HepG2 (cell line): ENCODE data around the gene RARA. TPM values are rescaled to one million over a fixed set of nuclear protein-coding genes. Genes with fewer than 3 reads are reported as not detected.

ENCODE experiments used
- KDM3A ChIP-seq: IDR thresholded peaks from 2 replicates; pipeline ENCODE4 v1.6.1; 2018; ENCODE audit warnings: low read depth, missing compliant biosample characterization
- KLF13 ChIP-seq: sonication (generic); formaldehyde crosslinking; IDR thresholded peaks from 2 replicates; pipeline ENCODE4 v1.4.0; 2020; ENCODE audit warnings: mild to moderate bottlenecking, missing genetic modification reagents
- POLR2G ChIP-seq: fragments of 200-400 bp; formaldehyde crosslinking; IDR thresholded peaks from 2 replicates; pipeline ENCODE4 v1.6.1; 2018; ENCODE audit warnings: mild to moderate bottlenecking, low read depth, low read length, moderate library complexity
- ZMYM3 ChIP-seq: sonication (generic); formaldehyde crosslinking; IDR thresholded peaks from 2 replicates; pipeline ENCODE4 v1.5.1; 2020; ENCODE audit warnings: mild to moderate bottlenecking, missing genetic modification reagents
- ZNF333 ChIP-seq: sonication (generic); formaldehyde crosslinking; IDR thresholded peaks from 2 replicates; pipeline ENCODE4 v1.4.0; 2020; ENCODE audit warnings: mild to moderate bottlenecking, missing genetic modification reagents, borderline replicate concordance
- ZSCAN21 ChIP-seq: sonication (generic); formaldehyde crosslinking; IDR thresholded peaks from 2 replicates; pipeline ENCODE4 v1.8.0; 2022; ENCODE audit warnings: mild to moderate bottlenecking, missing genetic modification reagents, moderate library complexity, borderline replicate concordance
- polyA plus RNA-seq, 8 experiments: library from polyadenylated mRNA; depleted of rRNA in 3 of 8; stranded (reverse) in 7 of 8; unstranded in 1 of 8; fragments of >200 nt; fragmentation: Illumina TruSeq in 4 of 8; extraction: Trizol in 4 of 8; gene quantifications; 2 replicates each; pipeline versions ENCODE4 v1.2.1 to v1.2.3, GENCODE V29; 2011 to 2016; ENCODE audit warnings: low read depth in 4 of 8, missing spikeins in 1 of 8, mixed read lengths in 1 of 8; ENCODE audit not compliant: insufficient read depth in 1 of 8
- total RNA-seq, 5 experiments: library from RNA; depleted of rRNA; stranded (reverse); fragments of >200 nt; fragmentation: Illumina TruSeq; extraction: Trizol; gene quantifications; 2 replicates each; pipeline ENCODE4 v1.2.3, GENCODE V29; 2016; ENCODE audit warnings: low read depth in 1 of 5
- TF ChIP-seq, protein P1 (sequence below): sonication (generic); formaldehyde crosslinking; IDR thresholded peaks from 2 replicates; pipeline ENCODE4 v1.4.0; 2020; ENCODE audit warnings: low read depth, missing genetic modification reagents
- TF ChIP-seq, protein P2 (sequence below): IDR thresholded peaks from 2 replicates; pipeline ENCODE4 v1.6.1; 2018; ENCODE audit warnings: missing genetic modification reagents, mild to moderate bottlenecking, missing compliant biosample characterization
- TF ChIP-seq, protein P3 (sequence below): sonication (generic); formaldehyde crosslinking; IDR thresholded peaks from 2 replicates; pipeline ENCODE4 v1.5.0; 2020; ENCODE audit warnings: mild to moderate bottlenecking, missing genetic modification reagents, moderate library complexity
- TF ChIP-seq, protein P4 (sequence below): sonication (generic); formaldehyde crosslinking; IDR thresholded peaks from 2 replicates; pipeline ENCODE4 v1.4.0; 2020; ENCODE audit warnings: mild to moderate bottlenecking, missing genetic modification reagents

RARA gene
- total and polyA plus RNA-seq, 2 of the 13 experiments (the other 11 are each of a cell fraction or from before 2014, with no cell fraction given) = 6.4 to 8.6 TPM

DNA sequence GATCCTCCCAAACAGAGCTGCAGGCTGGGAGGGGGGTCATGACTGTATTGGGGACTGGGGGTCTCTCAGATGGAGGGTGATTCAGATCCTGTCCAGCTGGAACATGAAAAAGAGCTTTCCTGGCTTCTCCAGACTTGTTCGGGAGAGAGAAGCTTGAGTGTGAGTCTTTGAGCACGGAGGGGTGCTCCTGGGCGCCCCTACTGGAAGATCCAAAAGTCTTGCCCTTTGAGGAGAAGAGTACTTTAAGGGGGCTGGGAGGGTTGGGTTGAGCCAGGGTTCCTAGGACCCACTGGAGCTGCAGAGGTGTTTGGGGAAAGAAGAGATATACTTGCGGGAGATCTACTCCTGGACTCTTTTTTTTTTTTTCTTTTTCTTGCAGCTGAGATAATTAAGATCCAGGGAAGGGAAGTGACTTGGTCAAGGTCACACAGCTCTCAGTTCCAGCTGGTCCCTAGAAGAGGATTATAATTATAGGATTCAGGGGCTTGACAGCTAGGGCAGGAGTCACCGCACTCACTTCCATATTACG lies 8.4 kb downstream of the RARA start (continued):
- TF ChIP-seq, protein P1, sequence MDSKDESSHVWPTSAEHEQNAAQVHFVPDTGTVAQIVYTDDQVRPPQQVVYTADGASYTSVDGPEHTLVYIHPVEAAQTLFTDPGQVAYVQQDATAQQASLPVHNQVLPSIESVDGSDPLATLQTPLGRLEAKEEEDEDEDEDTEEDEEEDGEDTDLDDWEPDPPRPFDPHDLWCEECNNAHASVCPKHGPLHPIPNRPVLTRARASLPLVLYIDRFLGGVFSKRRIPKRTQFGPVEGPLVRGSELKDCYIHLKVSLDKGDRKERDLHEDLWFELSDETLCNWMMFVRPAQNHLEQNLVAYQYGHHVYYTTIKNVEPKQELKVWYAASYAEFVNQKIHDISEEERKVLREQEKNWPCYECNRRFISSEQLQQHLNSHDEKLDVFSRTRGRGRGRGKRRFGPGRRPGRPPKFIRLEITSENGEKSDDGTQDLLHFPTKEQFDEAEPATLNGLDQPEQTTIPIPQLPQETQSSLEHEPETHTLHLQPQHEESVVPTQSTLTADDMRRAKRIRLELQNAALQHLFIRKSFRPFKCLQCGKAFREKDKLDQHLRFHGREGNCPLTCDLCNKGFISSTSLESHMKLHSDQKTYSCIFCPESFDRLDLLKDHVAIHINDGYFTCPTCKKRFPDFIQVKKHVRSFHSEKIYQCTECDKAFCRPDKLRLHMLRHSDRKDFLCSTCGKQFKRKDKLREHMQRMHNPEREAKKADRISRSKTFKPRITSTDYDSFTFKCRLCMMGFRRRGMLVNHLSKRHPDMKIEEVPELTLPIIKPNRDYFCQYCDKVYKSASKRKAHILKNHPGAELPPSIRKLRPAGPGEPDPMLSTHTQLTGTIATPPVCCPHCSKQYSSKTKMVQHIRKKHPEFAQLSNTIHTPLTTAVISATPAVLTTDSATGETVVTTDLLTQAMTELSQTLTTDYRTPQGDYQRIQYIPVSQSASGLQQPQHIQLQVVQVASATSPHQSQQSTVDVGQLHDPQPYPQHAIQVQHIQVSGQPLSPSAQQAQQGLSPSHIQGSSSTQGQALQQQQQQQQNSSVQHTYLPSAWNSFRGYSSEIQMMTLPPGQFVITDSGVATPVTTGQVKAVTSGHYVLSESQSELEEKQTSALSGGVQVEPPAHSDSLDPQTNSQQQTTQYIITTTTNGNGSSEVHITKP (CRISPR knock-in tag) = 0 out of 2 replicates have a peak, but pooled peaks have one; percentile 5
- 0 out of 2 replicates have a peak, but pooled peaks have one; percentile 43 for TF ChIP-seq KLF13 (CRISPR knock-in tag)
- 0 out of 2 replicates have a peak, but pooled peaks have one; percentile 14 for TF ChIP-seq ZNF333 (CRISPR knock-in tag)
- TF ChIP-seq ZMYM3 (CRISPR knock-in tag) = peak; percentile 88
- TF ChIP-seq, protein P2, sequence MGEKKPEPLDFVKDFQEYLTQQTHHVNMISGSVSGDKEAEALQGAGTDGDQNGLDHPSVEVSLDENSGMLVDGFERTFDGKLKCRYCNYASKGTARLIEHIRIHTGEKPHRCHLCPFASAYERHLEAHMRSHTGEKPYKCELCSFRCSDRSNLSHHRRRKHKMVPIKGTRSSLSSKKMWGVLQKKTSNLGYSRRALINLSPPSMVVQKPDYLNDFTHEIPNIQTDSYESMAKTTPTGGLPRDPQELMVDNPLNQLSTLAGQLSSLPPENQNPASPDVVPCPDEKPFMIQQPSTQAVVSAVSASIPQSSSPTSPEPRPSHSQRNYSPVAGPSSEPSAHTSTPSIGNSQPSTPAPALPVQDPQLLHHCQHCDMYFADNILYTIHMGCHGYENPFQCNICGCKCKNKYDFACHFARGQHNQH = no peak
- 0 out of 2 replicates have a peak, but pooled peaks have one; percentile 3 for TF ChIP-seq KDM3A
- TF ChIP-seq, protein P3, sequence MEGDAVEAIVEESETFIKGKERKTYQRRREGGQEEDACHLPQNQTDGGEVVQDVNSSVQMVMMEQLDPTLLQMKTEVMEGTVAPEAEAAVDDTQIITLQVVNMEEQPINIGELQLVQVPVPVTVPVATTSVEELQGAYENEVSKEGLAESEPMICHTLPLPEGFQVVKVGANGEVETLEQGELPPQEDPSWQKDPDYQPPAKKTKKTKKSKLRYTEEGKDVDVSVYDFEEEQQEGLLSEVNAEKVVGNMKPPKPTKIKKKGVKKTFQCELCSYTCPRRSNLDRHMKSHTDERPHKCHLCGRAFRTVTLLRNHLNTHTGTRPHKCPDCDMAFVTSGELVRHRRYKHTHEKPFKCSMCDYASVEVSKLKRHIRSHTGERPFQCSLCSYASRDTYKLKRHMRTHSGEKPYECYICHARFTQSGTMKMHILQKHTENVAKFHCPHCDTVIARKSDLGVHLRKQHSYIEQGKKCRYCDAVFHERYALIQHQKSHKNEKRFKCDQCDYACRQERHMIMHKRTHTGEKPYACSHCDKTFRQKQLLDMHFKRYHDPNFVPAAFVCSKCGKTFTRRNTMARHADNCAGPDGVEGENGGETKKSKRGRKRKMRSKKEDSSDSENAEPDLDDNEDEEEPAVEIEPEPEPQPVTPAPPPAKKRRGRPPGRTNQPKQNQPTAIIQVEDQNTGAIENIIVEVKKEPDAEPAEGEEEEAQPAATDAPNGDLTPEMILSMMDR (CRISPR knock-in tag) = peak; percentile 58
- TF ChIP-seq, protein P4, sequence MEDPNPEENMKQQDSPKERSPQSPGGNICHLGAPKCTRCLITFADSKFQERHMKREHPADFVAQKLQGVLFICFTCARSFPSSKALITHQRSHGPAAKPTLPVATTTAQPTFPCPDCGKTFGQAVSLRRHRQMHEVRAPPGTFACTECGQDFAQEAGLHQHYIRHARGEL = no peak
- TF ChIP-seq ZSCAN21 = 0 out of 2 replicates have a peak, but pooled peaks have one; percentile 7
- TF ChIP-seq POLR2G = no peak
